ENCODE results near the gene SP2. TPM values are rescaled to one million over a fixed set of nuclear protein-coding genes. Genes with fewer than 3 reads are reported as not detected.

Gene SP2
- total RNA-seq, 4 donors from 2014 or later = 2.2 to 9.2 (median 5.9) TPM

- no peak for TF ChIP-seq CTCF (IDR thresholded peaks at IDR 0.05; ENCODE audit: low read depth)
Observed at GRCh38 chr17:47959825-47960655, 64.0 kb downstream of the SP2 start.

GRCh38 chr17:47961406-47961805, 65.4 kb downstream of the SP2 start:
- no peak for TF ChIP-seq CTCF (IDR thresholded peaks at IDR 0.05; ENCODE audit: low read depth)

- no peak for TF ChIP-seq CTCF (IDR thresholded peaks at IDR 0.05; ENCODE audit: low read depth)
Observed at GRCh38 chr17:47962901-47963300, 66.9 kb downstream of the SP2 start.

GRCh38 chr17:47964856-47965255, 68.8 kb downstream of the SP2 start:
- TF ChIP-seq CTCF (IDR thresholded peaks at IDR 0.05; ENCODE audit: low read depth) = no peak

- no peak for TF ChIP-seq CTCF (IDR thresholded peaks at IDR 0.05; ENCODE audit: low read depth)
Observed at GRCh38 chr17:47966079-47966519, 70.1 kb downstream of the SP2 start.

GRCh38 chr17:47967607-47968252, 71.7 kb downstream of the SP2 start:
- TF ChIP-seq CTCF (IDR thresholded peaks at IDR 0.05; ENCODE audit: low read depth) = no peak

GRCh38 chr17:47968836-47969235, 72.8 kb downstream of the SP2 start:
- TF ChIP-seq CTCF (IDR thresholded peaks at IDR 0.05; ENCODE audit: low read depth) = no peak
